ENCODE measurements around the gene CNOT10. TPM values are rescaled to one million over a fixed set of nuclear protein-coding genes. Genes with fewer than 3 reads are reported as not detected.
"Not testable (repeated sequence)": the region's sequence is repeated elsewhere in the genome, so short reads cannot be mapped to it uniquely, and the experiment has no call there.

Gene CNOT10
- polyA plus RNA-seq, 1 donor: 23.4 TPM

DNA sequence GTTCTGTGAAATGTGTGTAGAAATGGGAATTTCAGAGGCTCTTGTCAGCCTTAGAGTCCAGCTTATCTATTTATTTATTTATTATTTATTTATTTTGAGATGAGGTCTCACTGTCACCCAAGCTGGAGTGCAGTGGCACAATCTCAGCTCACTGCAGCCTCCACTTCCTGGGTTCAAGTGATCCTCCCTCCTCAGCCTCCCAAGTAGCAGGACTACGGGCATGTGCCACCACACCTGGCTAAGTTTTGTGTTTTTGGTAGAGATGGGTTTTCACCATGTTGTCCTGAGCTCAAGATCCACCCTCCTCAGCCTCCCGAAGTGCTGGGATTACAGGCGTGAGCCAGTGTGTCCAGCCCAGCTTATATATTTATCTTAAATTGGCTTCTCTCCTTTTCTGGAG is 11.5 kb downstream of the CNOT10 start:
- DNase-seq (ENCODE audit: low read depth): no peak

- no peak for DNase-seq (ENCODE audit: low read depth)
These were observed 13.5 kb downstream of the CNOT10 start for GRCh38 chr3:32698506-32698905.

- DNase-seq (ENCODE audit: low read depth): no peak
These were observed 14.4 kb downstream of the CNOT10 start for GRCh38 chr3:32699429-32699828.

GRCh38 chr3:32700244-32700643 is 15.3 kb downstream of the CNOT10 start:
- DNase-seq (ENCODE audit: low read depth): no peak

GRCh38 chr3:32703491-32703972 is 18.5 kb downstream of the CNOT10 start:
- no peak for DNase-seq (ENCODE audit: low read depth)

- no peak for DNase-seq (ENCODE audit: low read depth)
These were observed 20.2 kb downstream of the CNOT10 start for GRCh38 chr3:32705232-32705631.

DNA sequence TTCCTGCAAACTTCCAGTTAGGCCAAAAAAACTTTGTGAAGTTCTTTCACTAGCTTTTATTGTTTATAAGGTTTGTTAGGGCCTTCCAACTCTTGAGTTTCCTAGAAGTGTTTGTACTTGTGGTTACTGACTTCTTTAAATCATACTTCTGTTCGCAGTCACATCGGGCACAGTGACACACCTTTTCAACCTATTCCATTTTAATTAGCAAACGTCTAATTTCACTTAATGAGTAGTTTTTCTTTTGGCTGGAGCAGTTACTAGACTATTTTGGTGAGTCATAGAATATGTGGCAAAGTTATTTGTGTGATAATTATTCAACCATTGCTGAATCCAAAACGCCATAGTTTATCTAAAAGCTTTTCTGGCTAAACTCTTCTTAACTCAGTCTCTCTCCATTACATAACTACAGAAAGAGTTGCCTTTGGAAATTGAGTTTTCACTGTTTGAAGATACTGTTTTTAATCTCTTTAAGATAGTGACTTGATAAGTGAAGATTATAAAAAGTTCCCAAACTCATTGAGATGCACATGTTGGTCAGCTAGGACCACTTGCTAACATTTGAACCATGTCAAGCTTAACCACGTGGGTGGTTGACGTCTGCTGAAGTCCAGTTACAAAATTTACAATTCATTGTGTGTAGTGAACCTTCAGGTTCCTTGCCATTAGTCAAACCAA is 21.5 kb downstream of the CNOT10 start:
- DNase-seq (ENCODE audit: low read depth): no peak

DNA sequence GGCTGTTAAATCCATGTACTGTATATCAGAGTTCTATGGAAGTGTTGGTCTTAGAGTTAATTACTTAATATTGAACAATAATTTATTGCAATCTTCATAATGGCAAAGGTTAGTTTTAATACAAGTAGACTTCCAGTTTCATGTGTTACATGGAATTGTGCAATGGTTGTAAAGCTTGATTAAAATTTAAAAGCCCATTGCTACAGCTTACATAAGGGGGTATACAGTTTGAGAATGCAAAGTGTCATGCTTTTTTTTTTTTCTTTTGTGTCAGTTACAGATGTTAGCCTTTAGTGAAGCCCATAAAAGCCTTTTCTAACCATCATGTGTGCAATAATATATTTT is 22.0 kb downstream of the CNOT10 start:
- no peak for DNase-seq (ENCODE audit: low read depth)

- DNase-seq (ENCODE audit: low read depth): no peak
These were observed 23.8 kb downstream of the CNOT10 start for GRCh38 chr3:32708672-32709283.

DNA sequence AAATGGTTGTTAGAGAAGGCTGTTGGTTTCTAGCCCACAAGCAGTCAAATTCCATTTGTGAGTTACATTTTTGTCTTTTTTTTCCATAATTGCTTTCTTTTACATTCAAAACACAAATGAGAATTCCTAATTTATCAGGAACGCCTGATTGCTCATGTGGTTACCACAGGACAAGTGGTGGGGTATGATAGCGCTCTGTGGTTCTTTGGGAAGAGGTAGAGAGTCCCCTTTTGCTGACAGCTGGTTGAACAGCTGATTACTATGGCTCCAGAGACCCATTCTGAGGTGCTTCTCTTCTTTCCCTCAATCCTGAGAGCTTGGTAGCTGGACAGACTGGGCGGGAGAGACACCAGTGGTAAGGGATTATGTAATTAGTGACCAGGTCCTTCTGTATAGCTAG is 24.4 kb downstream of the CNOT10 start:
- no peak for DNase-seq (ENCODE audit: low read depth)

GRCh38 chr3:32712506-32713055 is 27.6 kb downstream of the CNOT10 start:
- no peak for DNase-seq (ENCODE audit: low read depth)

DNA sequence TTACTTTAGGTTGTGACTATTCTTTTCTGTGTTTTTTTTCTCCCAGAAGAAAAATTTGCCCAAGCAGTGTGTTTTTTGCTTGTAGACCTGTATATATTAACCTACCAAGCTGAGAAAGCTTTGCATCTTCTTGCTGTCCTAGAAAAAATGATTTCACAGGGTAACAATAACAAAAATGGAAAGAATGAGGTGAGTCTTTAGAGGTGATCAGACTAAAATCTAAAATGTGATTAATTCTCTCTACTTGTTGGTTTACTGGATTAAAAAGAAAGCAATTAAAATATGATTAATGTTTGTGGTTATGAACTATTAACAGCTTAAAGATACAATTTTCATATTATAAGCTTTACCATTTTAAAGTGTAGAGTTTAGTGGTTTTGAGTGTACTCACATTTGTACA is 28.2 kb downstream of the CNOT10 start:
- no peak for DNase-seq (ENCODE audit: low read depth)

- no peak for DNase-seq (ENCODE audit: low read depth)
These were observed 34.3 kb downstream of the CNOT10 start for GRCh38 chr3:32719335-32719734.

DNA sequence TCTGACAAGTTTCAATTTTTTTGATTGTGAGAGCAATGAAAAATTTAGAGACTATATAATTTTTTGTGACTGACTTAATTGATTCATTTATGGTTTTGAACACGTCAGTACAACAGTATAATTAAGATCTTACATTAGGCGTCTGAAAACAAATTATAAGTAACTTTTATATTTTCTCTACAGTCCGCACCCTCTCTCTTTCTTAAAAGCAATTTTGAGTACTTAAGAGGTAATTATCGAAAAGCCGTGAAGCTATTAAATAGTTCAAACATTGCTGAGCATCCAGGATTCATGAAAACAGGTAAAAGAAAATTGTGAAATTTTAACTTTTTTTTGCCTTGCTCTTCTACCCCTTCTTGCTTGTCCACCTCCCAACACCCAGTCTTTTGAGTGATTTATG is 34.9 kb downstream of the CNOT10 start:
- DNase-seq (ENCODE audit: low read depth): no peak

- DNase-seq (ENCODE audit: low read depth): no peak
These were observed 40.7 kb downstream of the CNOT10 start for GRCh38 chr3:32725721-32726120.

GRCh38 chr3:32733631-32734229 is 48.7 kb downstream of the CNOT10 start:
- peak; percentile 5 for DNase-seq (ENCODE audit: low read depth)

DNA sequence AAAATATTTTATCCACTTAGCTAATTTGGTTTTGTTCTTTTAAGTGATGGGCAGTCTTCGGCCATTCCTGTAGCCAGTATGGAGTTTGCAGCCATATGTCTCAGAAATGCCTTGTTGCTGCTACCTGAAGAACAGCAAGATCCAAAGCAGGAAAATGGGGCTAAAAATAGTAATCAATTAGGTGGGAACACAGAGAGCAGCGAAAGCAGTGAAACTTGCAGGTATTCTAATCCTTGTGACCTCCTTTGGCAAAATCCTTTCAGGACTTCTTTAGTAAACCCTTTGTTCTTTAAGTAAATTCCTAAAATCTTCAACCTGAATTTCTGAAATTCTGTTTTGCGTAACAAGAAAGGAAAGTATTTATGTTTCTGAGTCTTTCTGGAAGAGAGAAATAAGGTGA is 49.8 kb downstream of the CNOT10 start:
- DNase-seq (ENCODE audit: low read depth): no peak

DNA sequence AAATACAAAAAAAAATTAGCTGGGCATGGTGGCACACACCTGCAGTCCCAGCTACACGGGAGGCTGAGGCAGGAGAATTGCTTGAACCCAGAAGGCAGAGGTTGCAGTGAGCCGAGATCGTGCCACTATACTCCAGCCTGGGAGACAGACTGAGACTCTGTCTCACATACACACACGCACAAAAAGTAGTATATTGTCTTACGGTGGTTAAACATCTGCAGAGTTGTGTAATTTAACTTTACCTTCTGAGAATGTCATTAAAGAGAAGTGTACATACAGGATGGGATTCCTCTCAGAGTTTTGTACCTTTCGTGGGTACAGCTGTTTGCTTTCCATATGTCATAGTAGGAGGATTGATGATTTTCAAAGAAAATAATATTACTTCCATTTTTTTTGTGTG is 58.5 kb downstream of the CNOT10 start:
- DNase-seq (ENCODE audit: low read depth): not testable (repeated sequence)

DNA sequence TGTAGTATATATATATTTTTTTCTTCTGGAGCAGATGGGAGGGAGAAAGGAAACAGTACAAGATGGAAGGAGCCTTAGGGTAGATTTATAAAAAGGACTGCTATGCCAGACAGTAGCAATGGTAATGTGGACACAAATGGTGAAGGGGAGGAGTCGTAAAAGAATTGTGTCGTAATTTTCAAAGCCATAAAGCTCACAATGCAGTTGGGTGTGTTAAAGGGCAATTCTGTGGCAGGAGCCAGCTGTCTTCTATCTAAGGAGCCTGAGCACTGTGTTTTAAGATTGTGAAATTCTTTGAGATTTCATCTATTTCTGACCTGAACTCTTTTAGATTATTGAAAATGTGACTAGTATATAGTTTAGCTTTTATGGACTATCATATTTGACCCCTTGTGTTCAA is 58.9 kb downstream of the CNOT10 start:
- DNase-seq (ENCODE audit: low read depth): no peak

DNA sequence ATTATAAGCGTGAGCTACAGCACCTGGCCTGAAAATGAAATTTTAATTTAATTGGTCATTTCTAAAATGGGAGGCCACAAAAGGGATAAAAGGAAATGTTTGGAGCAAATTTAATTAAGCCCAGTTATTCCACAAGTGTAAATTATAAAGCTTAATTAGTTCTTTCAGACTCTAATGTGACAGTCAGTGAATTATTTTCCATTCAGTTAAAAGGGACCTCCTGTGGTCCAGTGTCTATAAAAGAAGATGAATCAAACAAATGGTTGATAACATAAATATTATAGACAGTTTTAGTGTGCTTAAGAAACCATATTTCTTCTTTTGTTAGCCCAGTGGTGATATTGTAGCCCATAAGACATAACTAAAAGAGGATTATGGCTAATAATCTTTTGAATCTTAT is 66.4 kb downstream of the CNOT10 start:
- DNase-seq (ENCODE audit: low read depth): no peak

GRCh38 chr3:32755761-32756160 is 70.8 kb downstream of the CNOT10 start:
- no peak for DNase-seq (ENCODE audit: low read depth)

- DNase-seq (ENCODE audit: low read depth): no peak
These were observed 72.8 kb downstream of the CNOT10 start for GRCh38 chr3:32757618-32758374.
